HL-60 (cell line): ENCODE results near the gene TMEM134.

ENCODE experiments used
- TF ChIP-seq, protein P1 (sequence below): IDR thresholded peaks from 2 replicates; pipeline ENCODE4 v1.6.1; 2012; ENCODE audit warnings: low read depth; ENCODE audit not compliant: insufficient replicate concordance
- TF ChIP-seq, protein P2 (sequence below): IDR thresholded peaks from one replicate; pipeline ENCODE4 v1.5.1; 2011; ENCODE audit warnings: low read length, control low read depth, inconsistent platforms; ENCODE audit not compliant: insufficient read depth

DNA sequence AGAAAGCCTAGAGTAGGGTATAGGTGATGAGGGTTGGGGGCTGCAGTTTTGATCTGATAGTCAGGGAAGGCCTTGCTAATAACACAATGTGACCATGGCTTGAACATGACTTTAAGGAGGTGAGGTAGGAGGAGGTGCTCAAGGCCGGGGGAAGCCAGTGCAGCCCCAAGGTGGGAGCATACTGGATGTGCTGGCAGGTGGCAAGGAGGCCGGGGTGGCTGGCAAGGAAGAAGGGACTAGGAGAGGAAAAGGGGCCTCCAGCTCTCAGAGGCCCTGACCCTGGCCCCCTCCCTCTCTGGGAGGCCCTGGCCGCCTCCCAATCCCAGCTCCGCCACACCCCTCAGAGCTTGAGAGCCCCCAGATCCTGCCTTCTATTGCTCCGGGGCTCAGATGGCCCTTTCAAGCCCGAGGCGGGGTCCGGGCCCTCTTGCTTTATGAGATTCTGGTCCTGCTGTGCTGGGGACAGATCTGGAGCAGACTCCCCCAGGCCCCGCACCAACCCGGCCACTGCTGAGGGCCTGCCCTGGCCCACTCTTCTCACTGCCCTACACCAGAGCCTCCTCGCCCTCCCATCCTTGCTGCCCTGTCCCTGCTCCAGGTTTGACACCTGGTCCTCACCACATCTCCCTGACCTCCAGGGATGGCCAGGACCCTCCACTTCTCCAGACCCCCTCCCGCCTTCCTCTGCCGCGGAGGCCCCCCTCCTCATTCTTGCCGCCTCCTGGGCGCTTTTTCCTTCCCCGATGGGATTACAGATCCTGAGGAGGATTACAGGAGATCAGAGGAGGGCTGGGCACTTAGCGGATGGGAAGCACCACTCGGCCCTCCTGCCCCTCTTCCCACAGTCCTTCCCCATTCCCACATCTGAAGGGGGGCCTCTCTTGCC is 34.3 kb upstream of the TMEM134 start:
- TF ChIP-seq, protein P1, sequence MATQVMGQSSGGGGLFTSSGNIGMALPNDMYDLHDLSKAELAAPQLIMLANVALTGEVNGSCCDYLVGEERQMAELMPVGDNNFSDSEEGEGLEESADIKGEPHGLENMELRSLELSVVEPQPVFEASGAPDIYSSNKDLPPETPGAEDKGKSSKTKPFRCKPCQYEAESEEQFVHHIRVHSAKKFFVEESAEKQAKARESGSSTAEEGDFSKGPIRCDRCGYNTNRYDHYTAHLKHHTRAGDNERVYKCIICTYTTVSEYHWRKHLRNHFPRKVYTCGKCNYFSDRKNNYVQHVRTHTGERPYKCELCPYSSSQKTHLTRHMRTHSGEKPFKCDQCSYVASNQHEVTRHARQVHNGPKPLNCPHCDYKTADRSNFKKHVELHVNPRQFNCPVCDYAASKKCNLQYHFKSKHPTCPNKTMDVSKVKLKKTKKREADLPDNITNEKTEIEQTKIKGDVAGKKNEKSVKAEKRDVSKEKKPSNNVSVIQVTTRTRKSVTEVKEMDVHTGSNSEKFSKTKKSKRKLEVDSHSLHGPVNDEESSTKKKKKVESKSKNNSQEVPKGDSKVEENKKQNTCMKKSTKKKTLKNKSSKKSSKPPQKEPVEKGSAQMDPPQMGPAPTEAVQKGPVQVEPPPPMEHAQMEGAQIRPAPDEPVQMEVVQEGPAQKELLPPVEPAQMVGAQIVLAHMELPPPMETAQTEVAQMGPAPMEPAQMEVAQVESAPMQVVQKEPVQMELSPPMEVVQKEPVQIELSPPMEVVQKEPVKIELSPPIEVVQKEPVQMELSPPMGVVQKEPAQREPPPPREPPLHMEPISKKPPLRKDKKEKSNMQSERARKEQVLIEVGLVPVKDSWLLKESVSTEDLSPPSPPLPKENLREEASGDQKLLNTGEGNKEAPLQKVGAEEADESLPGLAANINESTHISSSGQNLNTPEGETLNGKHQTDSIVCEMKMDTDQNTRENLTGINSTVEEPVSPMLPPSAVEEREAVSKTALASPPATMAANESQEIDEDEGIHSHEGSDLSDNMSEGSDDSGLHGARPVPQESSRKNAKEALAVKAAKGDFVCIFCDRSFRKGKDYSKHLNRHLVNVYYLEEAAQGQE: no peak
- TF ChIP-seq, protein P2, sequence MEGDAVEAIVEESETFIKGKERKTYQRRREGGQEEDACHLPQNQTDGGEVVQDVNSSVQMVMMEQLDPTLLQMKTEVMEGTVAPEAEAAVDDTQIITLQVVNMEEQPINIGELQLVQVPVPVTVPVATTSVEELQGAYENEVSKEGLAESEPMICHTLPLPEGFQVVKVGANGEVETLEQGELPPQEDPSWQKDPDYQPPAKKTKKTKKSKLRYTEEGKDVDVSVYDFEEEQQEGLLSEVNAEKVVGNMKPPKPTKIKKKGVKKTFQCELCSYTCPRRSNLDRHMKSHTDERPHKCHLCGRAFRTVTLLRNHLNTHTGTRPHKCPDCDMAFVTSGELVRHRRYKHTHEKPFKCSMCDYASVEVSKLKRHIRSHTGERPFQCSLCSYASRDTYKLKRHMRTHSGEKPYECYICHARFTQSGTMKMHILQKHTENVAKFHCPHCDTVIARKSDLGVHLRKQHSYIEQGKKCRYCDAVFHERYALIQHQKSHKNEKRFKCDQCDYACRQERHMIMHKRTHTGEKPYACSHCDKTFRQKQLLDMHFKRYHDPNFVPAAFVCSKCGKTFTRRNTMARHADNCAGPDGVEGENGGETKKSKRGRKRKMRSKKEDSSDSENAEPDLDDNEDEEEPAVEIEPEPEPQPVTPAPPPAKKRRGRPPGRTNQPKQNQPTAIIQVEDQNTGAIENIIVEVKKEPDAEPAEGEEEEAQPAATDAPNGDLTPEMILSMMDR: no peak
